Stimulated activated CD4-positive, alpha-beta T cell treated with anti-CD3 and anti-CD28 coated beads, Interleukin-1b, Interleukin-23, amount 100 ng/mL, for 24 hours (primary cell): ENCODE results near the gene FAM168B.

ENCODE experiments used
- DNase-seq, 4 experiments: peaks; one replicate each; pipeline ENCODE4 v3.0.0-alpha.2; 2020; ENCODE audit warnings: low read depth in 4 of 4, low spot score in 1 of 4

The FAM168B gene

DNA sequence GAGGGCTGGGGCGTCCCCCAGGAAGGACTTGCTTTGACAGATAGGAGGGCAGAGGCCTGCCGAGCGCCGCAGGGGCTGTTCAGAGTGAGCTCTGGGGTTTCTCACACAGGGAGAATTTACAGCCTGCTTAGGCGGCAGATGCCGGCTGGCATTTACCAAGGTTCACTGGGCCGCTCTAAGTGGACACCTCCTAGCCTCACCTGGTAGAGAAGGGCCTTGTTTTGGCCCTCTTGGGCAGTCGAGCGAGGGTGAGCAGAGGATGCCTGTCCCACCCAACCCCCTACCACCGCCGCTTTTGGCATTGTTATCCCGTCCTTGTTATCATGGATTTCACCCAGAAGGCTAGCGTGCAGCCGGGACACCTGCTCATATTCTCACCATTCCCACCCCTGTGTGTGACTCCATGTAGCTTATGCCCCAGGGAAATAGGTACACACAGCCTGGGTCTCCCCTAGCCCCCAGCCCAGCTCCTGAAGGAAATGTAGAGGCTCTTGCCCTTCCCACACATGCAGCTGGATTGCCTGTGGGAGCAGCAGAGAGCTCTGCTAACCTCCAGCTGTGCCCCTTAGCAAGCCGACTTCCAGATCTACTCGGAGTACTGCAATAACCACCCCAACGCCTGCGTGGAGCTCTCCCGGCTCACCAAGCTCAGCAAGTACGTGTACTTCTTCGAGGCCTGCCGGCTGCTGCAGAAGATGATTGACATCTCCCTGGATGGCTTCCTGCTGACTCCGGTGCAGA, 52.4 kb downstream of the FAM168B start:
- DNase-seq: no peak

DNA sequence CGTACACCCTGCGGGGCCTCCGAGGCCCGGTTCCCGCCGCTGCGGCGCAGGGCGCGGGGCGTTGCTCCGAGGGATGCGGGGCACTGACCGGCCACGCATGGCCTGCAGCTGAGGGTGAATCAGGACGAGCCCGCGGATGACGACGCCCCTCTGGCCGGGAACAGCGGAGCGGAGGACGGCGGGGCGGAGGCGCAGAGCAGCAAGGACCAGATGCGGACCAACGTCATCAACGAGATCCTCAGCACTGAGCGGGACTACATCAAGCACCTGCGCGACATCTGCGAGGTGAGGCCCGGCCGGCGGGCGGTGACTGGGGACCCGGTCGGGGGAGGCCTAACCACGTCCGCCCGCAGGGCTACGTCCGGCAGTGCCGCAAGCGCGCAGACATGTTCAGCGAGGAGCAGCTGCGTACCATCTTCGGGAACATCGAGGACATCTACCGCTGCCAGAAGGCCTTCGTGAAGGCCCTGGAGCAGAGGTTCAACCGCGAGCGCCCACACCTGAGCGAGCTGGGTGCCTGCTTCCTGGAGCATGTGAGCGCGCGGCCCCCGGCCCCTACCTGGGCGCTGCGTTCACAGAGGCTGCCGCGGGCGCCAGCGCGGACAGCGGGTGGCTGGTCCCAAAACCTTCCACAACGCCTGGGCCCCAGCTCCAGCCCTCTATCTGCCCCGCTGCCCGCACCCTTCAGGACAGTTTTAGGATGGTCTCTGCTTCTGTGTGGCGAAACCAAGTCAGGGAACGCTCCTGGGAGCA, 53.2 kb downstream of the FAM168B start:
- no peak for DNase-seq

- no peak for DNase-seq
These were observed 53.7 kb downstream of the FAM168B start for GRCh38 chr2:131039535-131039907.

- DNase-seq: no peak
These were observed 54.2 kb downstream of the FAM168B start for GRCh38 chr2:131039101-131039440.

- DNase-seq: no peak
These were observed 54.8 kb downstream of the FAM168B start for GRCh38 chr2:131038258-131039100.

DNA sequence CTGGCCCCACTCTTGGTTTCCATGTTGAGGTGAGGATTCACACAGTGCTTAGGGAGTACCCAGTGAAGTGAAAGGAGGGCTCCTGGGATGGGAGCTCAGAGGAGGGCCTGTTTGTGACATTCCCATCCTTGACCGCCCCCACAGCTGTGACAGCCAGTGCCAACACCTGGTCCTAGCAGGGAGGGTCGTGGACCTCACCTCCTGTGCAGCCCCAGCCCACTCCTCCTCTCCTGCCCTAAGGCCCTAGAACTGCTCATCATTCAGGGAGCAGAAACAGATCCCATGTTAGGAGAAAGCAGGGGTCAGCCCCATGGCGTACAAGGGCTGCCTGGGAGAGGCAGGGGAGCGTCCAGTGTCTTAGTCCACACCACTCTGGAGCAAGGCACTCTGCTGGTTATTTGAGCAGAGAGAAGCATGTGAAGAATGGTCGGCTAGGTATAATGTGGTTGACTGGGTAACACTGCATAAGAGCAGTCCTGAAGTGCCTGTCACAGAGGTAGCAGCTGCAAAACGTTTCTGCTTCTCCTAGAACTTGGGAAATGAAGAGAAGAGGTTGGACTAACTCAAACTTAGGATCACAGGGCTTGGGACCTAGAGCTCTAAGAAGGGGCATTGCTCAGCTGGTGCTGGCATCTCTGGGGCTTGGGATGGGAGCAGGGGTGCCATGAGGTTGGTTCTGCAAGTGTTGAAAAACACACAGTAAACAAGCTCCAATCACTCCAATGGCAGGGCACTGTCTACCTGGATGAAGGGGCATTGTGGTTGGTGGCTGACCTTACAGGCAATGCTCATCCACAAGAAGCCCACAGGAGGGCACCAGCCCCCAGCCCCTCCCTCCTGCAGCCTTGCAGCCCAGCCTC, 55.6 kb downstream of the FAM168B start:
- no peak for DNase-seq

- DNase-seq: no peak
These were observed 56.4 kb downstream of the FAM168B start for GRCh38 chr2:131036696-131037397.

- no peak for DNase-seq
These were observed 57.0 kb downstream of the FAM168B start for GRCh38 chr2:131036269-131036668.

DNA sequence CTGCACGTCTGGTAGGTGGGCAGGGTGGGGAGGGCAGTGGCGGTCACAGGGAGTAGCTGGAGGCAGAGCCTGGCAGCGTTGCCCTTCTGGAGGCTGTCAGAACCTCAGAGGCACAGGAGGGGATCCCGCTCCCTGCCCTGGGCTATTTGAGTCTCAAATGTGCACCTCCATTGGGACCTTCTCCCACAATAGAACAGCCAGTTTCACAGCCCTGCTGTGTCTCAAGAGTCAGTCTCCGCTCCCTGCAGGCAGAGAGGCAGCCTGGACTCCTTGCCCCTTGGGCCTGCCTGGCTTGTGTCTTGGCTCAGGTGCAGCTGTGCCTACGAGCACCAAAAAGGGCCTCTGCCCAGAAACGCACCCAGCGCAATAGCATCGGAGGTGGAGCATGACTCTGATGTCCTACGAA, 57.4 kb downstream of the FAM168B start:
- DNase-seq: no peak

GRCh38 chr2:131035112-131035825, 58.0 kb downstream of the FAM168B start:
- no peak for DNase-seq

DNA sequence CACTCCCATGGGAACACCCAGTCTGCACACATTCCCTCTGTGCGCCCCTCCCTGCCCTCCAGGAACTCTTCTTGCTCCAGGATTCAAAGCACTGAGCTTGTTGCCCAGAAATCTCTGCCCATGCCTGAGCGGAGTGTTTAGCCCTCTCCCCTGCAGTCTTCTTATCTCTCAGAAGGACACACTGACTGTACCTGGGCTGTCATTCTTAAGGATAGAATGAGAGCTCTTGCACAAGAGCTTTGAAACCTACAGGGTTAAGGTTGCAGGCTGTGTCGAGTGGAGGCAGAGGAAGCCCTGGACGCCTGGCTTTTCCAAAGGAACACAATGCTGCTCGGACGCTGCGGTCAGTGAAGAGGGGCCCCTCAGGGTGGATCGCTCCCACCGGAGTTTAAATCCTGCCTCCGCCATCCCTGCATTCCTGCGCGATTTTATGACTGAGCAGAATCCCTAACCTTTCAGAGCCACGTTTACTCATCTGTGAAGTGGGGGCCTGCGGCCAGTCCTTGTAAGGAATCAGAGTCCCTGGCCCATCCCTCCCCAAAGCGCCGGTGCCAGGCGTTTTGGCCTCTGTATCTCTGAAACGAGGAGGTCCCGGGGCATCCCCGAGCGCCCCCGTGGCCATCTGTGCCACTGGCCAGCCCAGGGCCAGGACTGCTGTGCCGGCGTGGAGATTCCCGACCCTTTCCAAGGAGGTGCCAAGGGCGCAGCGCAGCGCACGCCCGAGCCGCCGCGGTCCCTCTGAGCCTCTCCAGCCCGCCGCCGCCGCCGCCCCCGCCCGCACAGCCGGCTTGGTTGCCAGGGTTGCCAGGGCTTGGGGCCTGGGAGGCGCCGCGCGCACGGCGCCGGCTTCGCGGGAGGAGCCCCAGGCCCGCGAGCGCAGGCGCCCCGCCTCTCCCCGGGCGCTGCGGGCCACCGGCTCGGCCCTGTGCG, 58.9 kb downstream of the FAM168B start:
- DNase-seq: no peak

DNA sequence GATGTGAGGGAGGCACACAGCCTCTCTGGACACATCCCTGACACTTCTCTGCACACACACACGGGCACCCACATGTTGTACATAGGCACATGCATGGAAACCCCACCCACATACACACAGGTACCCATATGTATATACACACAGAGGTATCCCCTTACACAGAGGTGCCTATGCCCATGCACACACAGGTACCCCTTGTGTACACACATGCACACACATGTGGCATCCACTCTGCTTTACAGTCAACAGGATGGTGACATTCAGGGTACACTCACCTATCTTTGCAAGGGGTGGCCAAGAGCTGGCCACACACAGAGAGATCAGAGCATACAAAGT, 59.5 kb downstream of the FAM168B start:
- DNase-seq: no peak

GRCh38 chr2:131032393-131032836, 60.8 kb downstream of the FAM168B start:
- DNase-seq: no peak

GRCh38 chr2:131031875-131032274, 61.4 kb downstream of the FAM168B start:
- DNase-seq: no peak

DNA sequence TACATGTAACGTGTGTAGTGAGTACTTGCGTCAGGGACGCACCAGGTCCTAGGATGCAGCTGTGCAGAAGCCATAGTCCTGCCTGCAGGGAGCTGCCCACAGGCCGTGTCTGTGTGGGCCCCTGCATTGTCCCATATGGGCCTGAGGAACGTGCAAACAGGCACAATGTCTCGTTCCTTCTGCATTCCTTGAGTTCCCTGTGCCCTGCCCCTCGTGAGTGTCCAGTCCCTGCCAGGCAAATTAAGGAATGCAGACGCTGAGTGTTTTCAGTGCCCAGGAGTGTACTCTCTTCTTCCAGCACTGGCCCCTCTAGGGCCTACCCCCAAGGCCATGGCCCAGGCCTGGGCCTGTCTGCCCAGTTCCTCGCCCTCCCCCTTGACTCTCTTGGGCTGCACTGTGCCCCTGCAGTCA, 61.8 kb downstream of the FAM168B start:
- no peak for DNase-seq

DNA sequence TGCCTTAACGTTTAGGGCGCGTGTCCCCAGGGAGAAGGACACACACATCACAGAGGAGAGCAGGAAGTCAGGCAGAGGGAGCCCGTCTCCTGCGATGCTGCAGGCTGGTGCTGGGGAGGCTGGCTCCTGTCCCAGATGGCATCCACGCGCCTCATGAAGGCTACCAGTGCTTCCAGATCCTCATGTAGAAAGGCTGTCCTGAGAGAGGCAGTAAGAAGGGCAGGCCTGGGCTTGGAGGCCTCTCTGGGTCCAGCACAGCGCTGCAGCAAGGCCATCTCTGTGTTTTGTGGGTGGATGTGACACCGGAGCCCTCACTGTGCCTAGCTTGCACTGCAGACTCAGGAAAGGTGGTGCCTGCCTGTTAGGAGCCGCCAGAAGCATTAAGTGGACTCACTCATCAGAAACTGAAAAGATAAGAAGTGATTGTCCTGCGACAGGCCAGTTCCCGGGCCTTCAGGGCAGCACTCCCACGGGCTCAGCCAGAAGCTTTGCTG, 62.7 kb downstream of the FAM168B start:
- DNase-seq: no peak

GRCh38 chr2:131029812-131030211, 63.4 kb downstream of the FAM168B start:
- DNase-seq: no peak
